GM19372 (cell line): ENCODE data around the gene ADAMTSL1.

Experiments
- ATAC-seq: cut with Tn5 transposase; IDR thresholded peaks from one replicate; pipeline ENCODE4 v1.9.1; 2021; ENCODE audit warnings: mild to moderate bottlenecking, low read depth, moderate library complexity; ENCODE audit not compliant: unreplicated experiment

ADAMTSL1 gene

DNA sequence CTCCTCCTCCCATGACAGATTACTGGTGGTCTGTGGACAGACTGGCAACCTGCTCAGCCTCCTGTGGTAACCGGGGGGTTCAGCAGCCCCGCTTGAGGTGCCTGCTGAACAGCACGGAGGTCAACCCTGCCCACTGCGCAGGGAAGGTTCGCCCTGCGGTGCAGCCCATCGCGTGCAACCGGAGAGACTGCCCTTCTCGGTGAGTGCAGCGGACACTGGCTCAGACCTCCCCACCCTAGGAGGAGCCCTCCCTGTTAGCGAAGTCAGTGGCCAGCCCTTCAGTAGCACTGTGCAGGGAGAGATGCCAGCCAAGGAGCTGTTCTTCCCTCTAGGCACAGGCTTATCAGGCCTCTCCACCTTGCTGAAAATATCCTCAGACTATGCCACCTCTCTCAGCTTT lies 415.6 kb downstream of the ADAMTSL1 start:
- no peak for ATAC-seq

- no peak for ATAC-seq
Measured at GRCh38 chr9:18890372-18890771, 416.4 kb downstream of the ADAMTSL1 start.

GRCh38 chr9:18891946-18892670 lies 418.2 kb downstream of the ADAMTSL1 start:
- no peak for ATAC-seq

DNA sequence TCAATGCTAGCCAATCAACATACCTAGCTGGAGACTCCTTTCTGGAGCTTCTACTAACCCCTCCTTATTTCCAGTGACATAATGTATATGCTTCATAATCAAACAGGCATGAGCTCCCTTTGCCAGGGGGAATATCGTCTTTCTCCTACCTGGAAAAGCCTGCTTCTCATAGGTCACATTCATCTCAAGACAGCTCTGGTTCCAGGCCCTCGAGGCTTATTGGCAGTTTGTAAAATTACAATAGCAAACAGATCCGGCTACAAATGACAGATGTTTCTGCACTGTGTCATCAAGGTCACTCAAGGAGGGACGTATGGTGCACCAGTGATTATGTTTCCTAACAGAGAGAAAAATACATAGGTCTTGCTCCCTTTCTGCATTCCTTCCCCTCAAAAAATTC lies 419.1 kb downstream of the ADAMTSL1 start:
- no peak for ATAC-seq

DNA sequence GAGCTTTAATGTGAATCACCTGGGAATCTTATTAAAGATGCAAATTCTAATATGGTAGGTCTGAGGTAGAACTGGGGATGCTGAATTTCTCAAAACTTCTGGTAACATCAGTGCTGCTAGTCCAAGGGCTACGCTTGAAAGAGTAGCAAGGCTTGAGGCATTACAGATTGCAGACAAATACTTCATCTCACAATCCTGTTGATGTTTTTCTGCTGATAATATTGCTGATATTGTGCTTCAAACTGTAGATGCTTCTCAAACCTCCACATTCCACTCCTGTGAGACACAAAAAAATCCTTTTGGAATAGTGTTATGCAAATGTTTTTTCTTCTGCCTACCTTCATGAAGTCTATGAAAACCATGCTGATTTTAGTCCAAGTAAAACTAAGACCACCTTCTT lies 419.5 kb downstream of the ADAMTSL1 start:
- ATAC-seq = no peak

DNA sequence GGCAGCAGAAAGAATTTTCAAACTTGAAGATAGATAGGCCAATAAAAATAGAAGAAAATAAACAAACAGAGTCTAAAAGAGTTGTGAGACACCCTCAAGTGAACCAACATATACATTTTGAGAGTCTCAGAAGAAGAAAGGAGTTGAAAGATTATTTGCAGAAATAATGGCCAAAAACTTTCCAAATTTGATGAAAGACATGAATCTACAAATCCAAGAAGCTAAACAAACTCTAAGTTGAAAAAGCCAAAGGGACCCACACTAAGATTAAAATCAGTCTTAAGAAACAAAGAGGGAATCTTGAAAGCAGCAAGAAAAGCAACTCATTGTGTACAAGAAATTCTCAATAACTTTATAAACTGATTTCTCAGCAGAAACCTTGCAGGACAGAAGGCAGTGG lies 422.1 kb downstream of the ADAMTSL1 start:
- ATAC-seq = no peak

GRCh38 chr9:18896531-18897179 lies 422.7 kb downstream of the ADAMTSL1 start:
- ATAC-seq = no peak

DNA sequence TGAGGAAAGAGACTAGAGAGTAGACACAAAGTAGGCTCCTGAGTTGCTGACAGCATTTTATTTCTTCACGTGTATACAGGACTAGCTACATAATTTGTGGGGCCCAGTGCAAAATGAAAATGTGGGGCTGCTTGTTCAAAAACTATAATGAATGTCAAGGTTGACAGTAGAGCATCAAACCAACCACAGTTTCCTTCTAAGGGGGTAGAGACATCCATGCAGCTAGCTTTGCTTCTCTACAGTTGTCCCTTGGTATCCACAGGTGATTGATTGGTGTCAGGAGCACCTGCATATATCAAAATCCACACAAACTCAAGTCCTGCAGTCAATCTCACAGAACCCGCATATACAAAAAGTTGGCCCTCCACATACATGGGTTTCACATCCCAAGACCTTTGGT lies 429.5 kb downstream of the ADAMTSL1 start:
- no peak for ATAC-seq

GRCh38 chr9:18905028-18905882 lies 431.3 kb downstream of the ADAMTSL1 start:
- ATAC-seq = no peak

- no peak for ATAC-seq
Measured at GRCh38 chr9:18905883-18906629, 432.1 kb downstream of the ADAMTSL1 start.

- ATAC-seq = no peak
Measured at GRCh38 chr9:18906656-18907395, 432.9 kb downstream of the ADAMTSL1 start.

DNA sequence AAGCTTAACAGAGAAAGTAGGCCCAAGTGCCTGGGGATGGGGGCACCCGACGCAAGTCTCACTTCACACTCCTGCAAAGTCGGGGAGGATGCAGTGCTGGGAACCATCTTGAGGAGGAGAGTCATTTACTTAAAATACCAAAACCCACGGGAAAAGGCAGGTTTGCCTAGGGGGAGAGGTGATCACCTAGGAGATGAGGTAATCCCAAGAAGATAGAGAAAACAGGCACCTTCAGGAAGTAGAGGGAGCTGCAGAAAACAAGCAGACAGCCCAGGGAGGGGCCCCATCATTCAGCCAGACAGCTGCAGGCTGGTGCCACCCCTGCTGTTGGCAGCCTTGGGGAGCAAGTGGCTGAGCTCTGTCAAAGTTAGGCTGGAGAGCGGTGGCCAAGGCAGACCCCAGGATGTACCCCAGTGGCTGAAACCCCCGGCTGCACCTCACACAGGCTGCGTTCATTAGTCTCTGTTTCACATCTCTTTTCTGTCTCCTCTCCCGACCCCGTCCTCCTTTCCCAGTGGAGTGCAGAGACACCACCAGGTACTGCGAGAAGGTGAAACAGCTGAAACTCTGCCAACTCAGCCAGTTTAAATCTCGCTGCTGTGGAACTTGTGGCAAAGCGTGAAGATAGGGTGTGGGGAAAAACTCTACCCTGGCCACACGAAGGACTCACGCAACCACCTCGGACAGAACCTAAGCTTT lies 434.1 kb downstream of the ADAMTSL1 start:
- no peak for ATAC-seq

DNA sequence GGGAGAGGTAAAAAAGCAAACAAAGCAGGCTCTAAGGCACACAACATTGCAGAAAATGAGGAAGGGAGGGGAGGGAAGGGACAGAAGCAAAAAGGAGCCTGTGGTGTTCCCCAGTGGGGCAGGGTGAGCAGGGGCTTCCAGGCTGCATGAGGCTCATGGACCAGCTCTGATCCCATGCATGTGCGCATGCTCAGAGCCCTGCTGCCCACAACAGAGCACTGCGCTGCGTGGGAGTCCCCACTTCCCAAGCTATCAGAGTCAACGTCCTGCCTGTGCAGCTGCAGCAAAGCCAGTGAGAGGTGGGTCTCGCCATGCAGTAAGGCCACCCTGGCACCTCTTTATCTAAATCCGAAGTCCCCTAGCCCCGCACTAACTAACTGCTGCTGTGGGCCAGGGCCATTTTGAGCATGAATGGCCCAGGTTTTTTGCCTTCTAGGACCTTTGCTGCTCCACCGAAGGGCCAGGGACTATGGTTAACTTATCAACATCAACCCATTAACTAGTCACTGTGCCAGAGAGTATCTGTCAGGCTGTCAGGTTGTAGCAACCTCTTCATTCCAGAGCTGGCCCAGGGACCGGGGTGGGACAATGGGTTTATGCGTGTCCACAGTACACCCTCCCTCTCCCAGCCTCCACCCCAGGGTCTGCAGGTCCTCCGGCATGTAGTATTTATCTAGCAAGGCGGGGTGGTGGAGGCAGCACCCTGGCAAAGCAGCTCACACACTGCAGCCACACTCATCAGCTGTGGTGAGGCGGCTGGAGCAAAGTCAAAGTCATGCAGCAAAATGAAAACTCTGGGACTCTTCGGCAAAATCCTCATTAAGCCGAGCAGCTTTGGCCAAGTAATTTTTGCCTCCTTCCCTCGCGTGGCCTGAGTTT lies 435.4 kb downstream of the ADAMTSL1 start:
- ATAC-seq = no peak

DNA sequence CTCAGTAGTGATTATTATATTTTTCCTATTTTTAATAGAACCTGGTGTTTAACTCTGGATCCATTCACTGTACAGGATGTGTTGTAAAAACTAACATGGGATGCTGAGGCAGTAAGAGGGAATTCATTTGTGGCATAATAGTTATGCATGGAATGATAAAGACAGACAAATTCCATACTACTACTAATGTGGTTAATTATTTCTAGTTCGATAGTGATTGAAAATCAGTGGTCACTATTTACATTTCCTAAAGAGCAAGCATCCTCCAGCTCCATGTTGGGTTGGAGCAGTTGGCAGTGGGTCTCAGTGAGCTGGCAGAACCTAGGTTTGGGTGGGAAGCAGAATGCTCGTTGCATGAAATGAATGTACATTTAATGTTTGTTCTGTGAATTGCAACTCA lies 436.5 kb downstream of the ADAMTSL1 start:
- no peak for ATAC-seq

DNA sequence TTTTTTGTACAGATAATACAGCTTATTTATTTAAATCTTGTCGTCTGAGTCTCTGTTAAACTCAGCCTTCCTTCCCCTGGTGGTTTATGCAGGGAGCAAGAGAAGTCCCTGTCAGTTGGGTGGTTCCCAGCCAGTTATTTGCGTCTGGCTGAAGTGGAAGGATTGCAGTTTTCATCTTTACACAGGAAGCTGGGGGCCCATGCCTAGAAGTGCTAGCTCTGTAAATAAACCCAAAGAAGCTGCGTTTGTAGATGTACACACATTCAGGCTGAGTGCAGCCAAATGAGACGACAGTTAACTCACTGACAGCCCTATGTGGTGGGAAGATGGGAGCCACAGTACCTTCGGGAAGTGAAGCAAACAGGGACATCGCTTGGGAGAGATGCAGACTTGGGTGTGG lies 437.0 kb downstream of the ADAMTSL1 start:
- ATAC-seq = no peak

- ATAC-seq = no peak
Measured at GRCh38 chr9:18911714-18912342, 437.9 kb downstream of the ADAMTSL1 start.

DNA sequence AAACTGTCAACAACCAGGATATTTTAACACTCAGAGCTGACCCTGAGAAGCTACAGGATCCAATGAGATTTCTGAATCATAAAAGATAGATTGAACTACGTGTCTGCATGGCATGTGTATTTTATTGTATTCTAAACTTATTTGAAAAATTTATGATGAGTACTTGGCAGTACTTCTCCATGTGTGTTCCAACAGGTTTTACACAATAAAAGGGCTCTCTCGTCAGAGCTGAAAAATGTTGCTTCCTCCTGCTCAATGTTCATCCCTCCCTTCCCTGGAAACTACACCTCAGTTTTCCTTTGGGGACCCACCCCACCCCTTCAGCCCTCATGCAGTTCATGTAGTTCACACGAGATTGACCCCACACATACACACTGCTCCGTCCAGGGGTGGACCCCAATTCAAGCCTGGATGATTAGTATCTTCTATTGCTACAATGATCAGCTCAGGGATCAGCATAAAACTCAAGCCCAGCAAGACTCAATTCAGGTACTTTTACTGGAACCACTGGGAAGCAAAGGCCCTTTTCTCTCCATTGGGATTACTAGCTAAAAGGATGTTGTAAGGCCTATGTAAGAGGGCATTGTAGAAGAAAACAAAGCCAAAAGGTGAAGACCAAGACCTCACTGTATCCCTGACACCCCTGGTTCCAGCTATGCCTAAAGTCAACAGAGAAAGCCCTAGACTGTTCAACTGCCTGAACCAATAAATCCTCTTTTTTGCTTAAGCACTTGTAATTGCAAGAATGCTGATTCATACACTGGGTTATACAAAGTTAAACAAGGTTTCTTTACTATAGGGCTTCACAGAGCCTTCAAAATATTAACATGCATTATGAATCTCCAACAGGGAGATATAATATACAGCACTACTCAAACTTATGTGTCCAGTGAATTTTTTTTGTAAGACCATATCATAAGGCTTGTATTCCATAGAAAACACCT lies 446.5 kb downstream of the ADAMTSL1 start:
- no peak for ATAC-seq
